BJ (cell line): Measurements from ENCODE around the gene CCL20. TPM values are rescaled to one million over a fixed set of nuclear protein-coding genes. Genes with fewer than 3 reads are reported as not detected.

Source experiments
- CTCF ChIA-PET: fragments of 350-600 bp; formaldehyde crosslinking; extraction: SDS; loops from one replicate; lab custom pipeline; 2021; ENCODE audit warnings: antibody characterized with exemption, inconsistent platforms; lab: Yijun Ruan, JAX
- POLR2A ChIA-PET: fragments of 300-600 bp; sonication (Branson Sonifier 250); formaldehyde crosslinking; extraction: SDS; loops from one replicate; lab custom pipeline; 2021; ENCODE audit warnings: antibody characterized with exemption; lab: Charles Lee
- DNase-seq: peaks from one replicate; pipeline ENCODE4 v3.0.0-alpha.2; 2011; ENCODE audit warnings: low read depth
- H3K27me3 ChIP-seq: 2 replicates; pipeline ENCODE4 v1.6.0; 2011; ENCODE audit warnings: low read length; ENCODE audit not compliant: control insufficient read depth, insufficient read depth
- H3K36me3 ChIP-seq: 2 replicates; pipeline ENCODE4 v1.5.1; 2011; ENCODE audit warnings: low read length; ENCODE audit not compliant: control insufficient read depth, insufficient read depth
- H3K4me3 ChIP-seq: 2 replicates; pipeline ENCODE4 v1.5.1; 2011; ENCODE audit warnings: low read depth, mild to moderate bottlenecking, control low read depth, low read length
- CTCF ChIP-seq: IDR thresholded peaks from 2 replicates; pipeline ENCODE4 v1.5.1; 2011; ENCODE audit warnings: low read depth, mild to moderate bottlenecking, control low read depth, inconsistent platforms, low read length, moderate library complexity; ENCODE audit not compliant: insufficient read depth
- polyA plus RNA-seq: library from polyadenylated mRNA; depleted of rRNA; stranded (reverse); fragments of >200 nt; gene quantifications from 2 replicates; pipeline ENCODE4 v1.2.3, GENCODE V29; 2011

Gene CCL20
- polyA plus RNA-seq, 1 experiment: not detected

GRCh38 chr2:227853765-227854271 lies 40.2 kb downstream of the CCL20 start:
- DNase-seq: no peak
- ChIA-PET POLR2A (no interaction called here), CTCF (interaction anchor here (1.3 to 1.4 kb wide), 2 partner anchors 8 to 37 kb away, joined by 4 to 5 read pairs; no protein-coding TSS in a partner anchor)
- no peaks in the 10 kb centered on the region for H3K27me3 ChIP-seq
- H3K36me3 ChIP-seq: no peaks in the 10 kb centered on the region
- no peak for TF ChIP-seq CTCF
- H3K4me3 ChIP-seq: no peak overlapping the region

- TF ChIP-seq CTCF: no peak
- no peak for DNase-seq
- H3K27me3 ChIP-seq: no peaks in the 10 kb centered on the region
- H3K36me3 ChIP-seq: no peaks in the 10 kb centered on the region
- CTCF ChIA-PET: no interaction called here
- no peak overlapping the region for H3K4me3 ChIP-seq
- POLR2A ChIA-PET: no interaction called here
These were observed 41.8 kb downstream of the CCL20 start for GRCh38 chr2:227855440-227855839.

- POLR2A ChIA-PET: no interaction called here
- DNase-seq: no peak
These were observed 43.1 kb downstream of the CCL20 start for GRCh38 chr2:227856697-227857096.

GRCh38 chr2:227860221-227860641 lies 46.6 kb downstream of the CCL20 start:
- Histone ChIP-seq H3K4me3 (no peak overlapping the region), H3K27me3 (no peaks in the 10 kb centered on the region), H3K36me3 (no peaks in the 10 kb centered on the region)
- ChIA-PET POLR2A (no interaction called here), CTCF (interaction anchor here (1.1 to 3.5 kb wide), 2 partner anchors 18 to 87 kb away, joined by 4 to 18 read pairs; no protein-coding TSS in a partner anchor)
- TF ChIP-seq CTCF: no peak
- no peak for DNase-seq

More at GRCh38 chr2:227856697-227857096, 43.1 kb downstream of the CCL20 start:
- Histone ChIP-seq H3K4me3 (no peak overlapping the region), H3K27me3 (no peaks in the 10 kb centered on the region), H3K36me3 (no peaks in the 10 kb centered on the region)
- CTCF ChIA-PET: interaction anchor here (0.6 to 1.1 kb wide), 2 partner anchors 10 to 13 kb away, joined by 3 read pairs; no protein-coding TSS in a partner anchor
- TF ChIP-seq CTCF: no peak

- POLR2A ChIA-PET: no interaction called here
- CTCF ChIA-PET: interaction anchor here (0.9 to 3.5 kb wide), 3 partner anchors 17 to 87 kb away, joined by 3 to 18 read pairs (median 4); no protein-coding TSS in a partner anchor
- no peak for TF ChIP-seq CTCF
- H3K4me3 ChIP-seq: no peak overlapping the region
- H3K36me3 ChIP-seq: no peaks in the 10 kb centered on the region
- no peaks in the 10 kb centered on the region for H3K27me3 ChIP-seq
- no peak for DNase-seq
These were observed 47.4 kb downstream of the CCL20 start for GRCh38 chr2:227861011-227861410.
